GM21526 (cell line): Measurements from ENCODE around the gene CBR4.
"Not testable (repeated sequence)": the region's sequence is repeated elsewhere in the genome, so short reads cannot be mapped to it uniquely, and the experiment has no call there.

ENCODE experiments used
- ATAC-seq: cut with Tn5 transposase; IDR thresholded peaks from one replicate; pipeline ENCODE4 v1.9.1; 2021; ENCODE audit warnings: moderate library complexity; ENCODE audit not compliant: unreplicated experiment, low FRiP score

CBR4 gene

DNA sequence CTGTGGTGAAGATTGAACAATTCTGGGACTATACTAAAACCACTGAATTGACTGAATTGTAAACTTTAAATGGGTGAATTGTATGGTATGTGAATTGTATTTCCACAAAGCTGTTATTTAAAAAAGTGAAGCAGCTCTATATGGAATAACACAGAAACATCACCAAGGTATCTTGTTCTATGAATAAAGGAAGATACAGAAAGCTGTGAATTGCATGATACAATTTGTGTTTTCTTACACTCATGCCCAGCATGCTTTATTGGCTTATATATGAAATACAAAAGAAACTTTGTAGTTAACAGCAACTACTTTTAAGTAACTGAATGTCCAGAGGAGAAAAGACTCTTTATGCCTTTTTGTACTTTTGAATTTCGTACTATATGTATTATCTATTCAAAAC, 11.5 kb downstream of the CBR4 start:
- no peak for ATAC-seq

DNA sequence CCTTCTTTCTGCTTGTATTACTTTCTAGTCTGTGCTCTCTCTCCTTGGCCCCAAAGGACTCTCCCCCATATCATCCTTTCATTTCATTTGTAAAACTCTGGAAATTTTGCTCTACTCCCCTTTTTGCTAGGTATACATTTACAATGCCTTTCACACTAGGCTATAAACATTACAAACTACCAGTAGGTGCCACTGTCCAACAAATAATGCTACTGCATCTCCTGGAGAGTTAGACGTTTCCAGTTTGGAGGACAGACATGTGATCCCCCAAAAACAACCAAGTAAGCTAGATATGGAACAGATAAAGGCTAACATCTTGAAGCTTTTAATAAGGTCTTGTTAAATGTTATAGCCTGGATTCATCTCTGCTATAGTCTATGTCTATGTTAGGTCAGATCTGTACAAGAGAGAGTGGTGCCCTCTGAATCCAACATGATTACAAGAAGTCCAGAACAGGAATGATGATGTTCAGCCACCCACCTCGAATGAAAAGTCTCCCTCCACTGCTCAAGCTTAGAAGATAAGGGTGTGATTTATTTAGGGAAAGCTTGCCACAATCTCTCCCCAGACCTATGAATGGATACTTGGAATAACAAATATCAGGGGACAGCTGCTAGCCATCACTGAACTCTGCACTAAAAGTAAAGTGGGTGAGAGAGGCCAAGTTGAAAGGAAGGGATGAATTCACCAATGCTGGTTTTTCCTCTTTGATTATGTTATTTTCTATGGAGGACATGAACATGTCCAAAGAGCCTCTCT, 14.3 kb downstream of the CBR4 start:
- no peak for ATAC-seq

DNA sequence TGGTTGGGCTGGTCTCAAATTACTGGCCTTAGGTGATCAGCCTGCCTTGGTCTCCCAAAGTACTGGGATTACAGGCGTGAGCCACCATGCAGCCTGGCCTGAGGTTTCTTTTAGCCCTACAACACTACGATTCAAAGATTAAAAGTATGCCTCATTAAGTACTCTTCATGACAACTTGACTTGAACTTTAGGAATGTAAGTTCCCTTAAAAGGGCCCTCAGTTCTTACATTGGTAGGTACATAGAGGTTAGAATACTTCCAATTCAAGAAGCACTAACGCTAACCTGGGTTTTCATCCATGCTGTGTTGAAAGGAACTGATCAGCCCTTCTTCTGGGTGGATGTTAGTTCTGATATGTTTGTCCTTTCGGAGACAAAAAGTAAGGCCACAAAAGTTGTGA, 15.1 kb downstream of the CBR4 start:
- ATAC-seq, result no peak

DNA sequence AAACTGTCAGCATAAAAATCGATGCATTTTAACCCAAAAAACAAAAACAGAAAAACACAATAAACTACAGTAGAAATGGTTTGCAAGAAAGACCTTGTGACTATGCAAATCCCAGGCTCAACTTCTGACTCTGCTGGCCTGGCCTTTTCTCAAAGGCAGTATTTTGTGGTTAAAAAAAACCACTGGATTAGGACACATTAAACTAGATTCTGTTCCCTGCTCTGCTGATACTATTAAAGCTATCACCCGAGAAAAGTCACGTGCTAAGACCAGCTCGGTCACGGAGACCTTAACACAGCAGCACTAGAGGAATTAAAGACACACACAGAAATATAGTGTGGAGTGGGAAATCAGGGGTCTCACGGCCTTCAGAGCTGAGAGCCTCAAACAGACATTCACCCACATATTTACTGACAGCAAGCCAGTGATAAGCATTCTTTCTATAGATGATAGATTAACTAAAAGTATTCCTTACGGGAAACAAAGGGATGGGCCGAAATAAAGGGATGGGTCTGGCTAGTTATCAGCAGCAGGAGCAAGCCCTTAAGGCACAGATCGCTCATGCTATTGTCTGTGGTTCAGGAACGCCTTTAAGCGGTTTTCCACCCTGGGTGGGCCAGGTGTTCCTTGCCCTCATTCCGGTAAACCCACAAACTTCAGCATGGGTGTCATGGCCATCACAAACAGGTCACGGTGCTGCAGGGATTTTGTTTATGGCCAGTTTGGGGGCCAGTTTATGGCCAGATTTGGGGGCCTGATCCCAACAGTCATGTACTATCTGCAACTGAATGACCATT, 16.1 kb downstream of the CBR4 start:
- no peak for ATAC-seq

DNA sequence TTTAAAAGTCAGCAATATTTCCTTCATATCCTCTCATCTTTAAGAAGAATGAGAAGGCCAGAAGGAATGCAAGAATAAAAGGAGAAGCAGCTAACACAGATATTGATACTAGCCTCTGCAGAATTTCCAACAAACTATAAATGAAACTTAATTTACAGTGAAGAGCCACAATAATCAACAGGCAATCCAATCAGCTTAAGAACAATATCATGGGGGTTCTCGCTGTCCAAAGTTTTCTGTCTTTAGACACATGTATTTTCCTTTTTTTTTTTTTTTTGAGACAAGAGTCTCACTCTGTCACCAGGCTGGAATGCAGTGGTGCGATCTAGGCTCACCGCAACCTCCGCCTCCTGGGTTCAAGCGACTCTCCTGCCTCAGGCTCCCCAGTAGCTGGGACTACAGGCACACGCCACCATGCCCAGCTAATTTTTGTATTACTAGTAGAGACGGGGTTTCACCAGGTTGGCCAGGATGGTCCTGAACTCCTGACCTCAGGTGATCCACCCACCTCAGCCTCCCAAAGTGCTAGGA, 17.0 kb downstream of the CBR4 start:
- not testable (repeated sequence) for ATAC-seq

DNA sequence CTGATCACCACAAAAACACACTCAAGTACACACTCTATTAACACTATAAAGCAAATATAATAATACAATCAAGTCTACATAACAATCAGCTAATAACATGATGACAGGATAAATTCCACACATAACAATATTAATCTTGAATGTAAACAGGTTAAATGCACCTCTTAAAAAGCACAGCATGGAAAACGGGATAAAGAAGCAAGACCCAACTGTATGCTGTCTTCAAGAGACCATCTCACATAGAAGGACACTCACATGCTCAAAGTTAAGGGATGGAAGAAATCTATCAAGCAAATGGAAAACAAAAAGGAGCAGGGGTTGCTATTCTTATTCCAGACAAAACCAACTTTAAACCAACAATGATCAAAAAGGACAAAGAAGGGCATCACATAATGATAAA, 28.1 kb downstream of the CBR4 start:
- ATAC-seq, result no peak

DNA sequence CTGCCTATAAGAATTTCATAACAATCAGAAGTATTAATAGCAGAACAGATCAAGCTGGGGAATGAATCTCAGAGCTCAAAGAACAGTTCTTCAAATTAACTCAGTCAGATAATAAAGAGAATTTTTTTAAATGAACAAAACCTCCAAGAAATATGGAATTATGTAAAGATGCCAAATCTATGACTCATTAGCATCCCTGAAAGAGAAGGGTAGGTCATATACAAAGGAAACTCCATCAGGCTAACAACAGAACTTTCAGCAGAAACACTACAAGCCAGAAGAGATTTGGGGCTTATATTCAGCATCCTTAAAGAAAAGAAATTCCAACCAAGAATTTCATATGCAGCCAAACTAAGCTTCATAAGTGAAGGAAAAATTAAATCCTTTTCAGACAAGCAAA, 28.6 kb downstream of the CBR4 start:
- no peak for ATAC-seq

GRCh38 chr4:168979338-168979737, 30.7 kb downstream of the CBR4 start:
- ATAC-seq, result no peak

DNA sequence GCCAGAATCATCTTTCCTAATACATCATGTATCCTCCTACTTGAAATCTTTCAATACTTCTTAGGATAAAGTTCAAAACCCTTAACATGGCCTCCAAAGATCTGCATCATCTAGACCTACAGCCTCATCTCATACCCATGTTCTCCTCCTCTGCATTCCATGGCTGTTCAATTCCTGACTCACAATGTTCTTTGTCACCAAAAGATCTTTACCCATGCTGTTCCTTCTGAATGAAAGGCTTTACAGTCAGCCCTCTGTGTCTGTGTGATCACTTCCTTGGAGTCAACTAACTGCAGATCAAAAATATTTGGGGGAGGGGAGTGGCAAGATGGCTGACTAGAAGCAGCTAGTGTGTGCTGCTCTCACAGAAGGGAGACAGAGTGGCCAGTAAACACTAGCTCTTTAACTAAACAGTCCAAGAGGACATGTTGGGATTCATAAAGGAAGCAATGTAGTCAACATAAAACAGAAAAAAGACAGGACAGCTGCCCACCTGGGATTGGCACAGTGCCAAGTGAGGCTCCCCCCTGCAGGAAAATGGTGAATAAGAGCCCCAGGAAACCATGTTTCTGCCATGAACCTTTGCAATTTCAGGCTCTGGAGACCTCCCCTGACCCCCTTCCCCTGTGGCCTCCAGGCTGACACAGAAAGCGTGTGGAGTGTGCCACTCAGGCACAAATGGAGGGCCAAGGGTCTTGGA, 31.9 kb downstream of the CBR4 start:
- ATAC-seq, result no peak

GRCh38 chr4:168972596-168972995, 37.5 kb downstream of the CBR4 start:
- no peak for ATAC-seq

- ATAC-seq, result no peak
Measured at GRCh38 chr4:168960716-168961115, 49.3 kb downstream of the CBR4 start.

DNA sequence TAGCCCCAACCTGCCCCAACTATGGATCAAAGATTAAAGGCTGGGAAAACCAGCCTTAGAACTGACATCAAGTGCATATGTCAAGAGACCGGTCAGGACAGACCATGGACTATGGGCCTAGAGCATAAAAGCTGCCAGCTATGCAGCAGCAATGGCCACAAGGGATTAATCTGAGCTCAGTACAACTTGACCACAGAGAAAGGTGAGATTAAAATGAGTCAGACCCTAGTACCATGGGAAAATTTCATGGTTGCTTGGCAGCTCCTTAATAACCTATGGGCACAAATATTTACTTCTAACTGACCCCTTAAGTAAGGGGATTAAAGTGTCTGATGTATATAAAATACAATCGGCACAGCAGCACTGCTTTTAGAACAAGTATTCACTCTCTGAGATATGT, 54.4 kb downstream of the CBR4 start:
- no peak for ATAC-seq

GRCh38 chr4:168952821-168953246, 57.2 kb downstream of the CBR4 start:
- not testable (repeated sequence) for ATAC-seq

- ATAC-seq, result no peak
Measured at GRCh38 chr4:168945291-168945690, 64.8 kb downstream of the CBR4 start.

DNA sequence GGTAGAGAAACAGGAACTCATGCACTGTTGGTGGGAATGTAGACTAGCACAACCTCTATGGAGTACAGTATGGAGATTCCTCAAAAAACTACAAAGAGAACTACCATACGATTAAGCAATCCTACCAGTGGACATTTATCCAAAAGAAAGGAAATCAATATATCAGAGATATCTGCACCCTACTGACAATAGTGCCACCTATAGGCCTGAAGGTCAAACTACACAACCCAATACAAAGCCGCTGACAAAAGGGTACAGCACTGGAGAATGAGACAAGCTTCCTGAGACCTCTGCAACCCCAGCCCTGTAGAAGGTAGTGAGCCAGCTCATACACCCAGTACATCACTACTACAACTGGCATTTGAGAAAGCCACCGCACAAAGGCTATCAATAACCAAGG, 67.1 kb downstream of the CBR4 start:
- no peak for ATAC-seq
